OCI-LY3 (cell line): Measurements from ENCODE around the gene RNF115.

Experiments used
- EZH2phosphoT487 ChIP-seq: fragments of 200-600 bp; shearing (Covaris generic); IDR thresholded peaks from 2 replicates; pipeline ENCODE4 v1.6.1; 2018; ENCODE audit warnings: antibody characterized with exemption, mixed run types, low read depth
- TF ChIP-seq, protein P1 (sequence below): fragments of 200-600, 300-600 bp; sonication (generic); IDR thresholded peaks from 2 replicates; pipeline ENCODE4 v1.5.1; 2014; ENCODE audit warnings: antibody characterized with exemption, low read length, low read depth

DNA sequence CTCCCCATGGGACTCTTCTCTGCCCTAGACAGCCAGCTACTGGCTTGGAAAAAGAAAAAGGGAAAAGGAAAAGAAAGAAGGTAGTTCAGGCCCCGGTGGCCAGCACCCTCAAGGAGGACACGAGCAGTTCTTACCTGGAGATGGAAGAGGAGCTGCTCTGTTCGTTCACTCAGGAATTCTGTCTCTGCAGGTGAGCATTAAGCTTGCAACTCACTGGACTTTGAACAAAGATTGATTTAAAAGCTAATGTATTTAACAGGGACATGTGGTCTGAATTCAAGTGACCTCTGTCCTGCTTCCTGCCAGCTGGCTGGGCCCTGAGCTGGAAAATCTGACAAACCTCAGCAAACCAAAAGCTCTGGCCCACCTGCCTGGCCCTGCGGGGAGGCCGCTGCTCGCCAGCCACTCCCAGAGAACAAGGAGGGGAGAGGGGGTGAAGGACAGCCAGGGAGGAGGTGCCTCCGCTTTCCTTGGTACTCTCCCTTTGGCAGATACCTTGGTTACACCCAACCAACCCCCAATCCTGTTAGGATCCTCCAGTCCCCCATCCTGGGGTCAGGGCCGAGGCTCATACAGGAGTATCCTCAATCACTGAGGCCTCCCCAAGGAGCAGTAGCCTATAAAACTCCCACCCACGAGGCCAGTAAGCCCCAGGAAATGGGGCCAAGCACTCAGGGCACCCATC is 116.6 kb downstream of the RNF115 start, which contains the start of gene PDZK1:
- TF ChIP-seq, protein P1, sequence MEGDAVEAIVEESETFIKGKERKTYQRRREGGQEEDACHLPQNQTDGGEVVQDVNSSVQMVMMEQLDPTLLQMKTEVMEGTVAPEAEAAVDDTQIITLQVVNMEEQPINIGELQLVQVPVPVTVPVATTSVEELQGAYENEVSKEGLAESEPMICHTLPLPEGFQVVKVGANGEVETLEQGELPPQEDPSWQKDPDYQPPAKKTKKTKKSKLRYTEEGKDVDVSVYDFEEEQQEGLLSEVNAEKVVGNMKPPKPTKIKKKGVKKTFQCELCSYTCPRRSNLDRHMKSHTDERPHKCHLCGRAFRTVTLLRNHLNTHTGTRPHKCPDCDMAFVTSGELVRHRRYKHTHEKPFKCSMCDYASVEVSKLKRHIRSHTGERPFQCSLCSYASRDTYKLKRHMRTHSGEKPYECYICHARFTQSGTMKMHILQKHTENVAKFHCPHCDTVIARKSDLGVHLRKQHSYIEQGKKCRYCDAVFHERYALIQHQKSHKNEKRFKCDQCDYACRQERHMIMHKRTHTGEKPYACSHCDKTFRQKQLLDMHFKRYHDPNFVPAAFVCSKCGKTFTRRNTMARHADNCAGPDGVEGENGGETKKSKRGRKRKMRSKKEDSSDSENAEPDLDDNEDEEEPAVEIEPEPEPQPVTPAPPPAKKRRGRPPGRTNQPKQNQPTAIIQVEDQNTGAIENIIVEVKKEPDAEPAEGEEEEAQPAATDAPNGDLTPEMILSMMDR, result no peak
- TF ChIP-seq EZH2phosphoT487, result no peak
